GM12872 (cell line): ENCODE results near the gene TSPEAR.

Experiments
- CTCF ChIP-seq: IDR thresholded peaks from 3 replicates; pipeline ENCODE4 v1.5.1; 2011; ENCODE audit warnings: low read depth, mild to moderate bottlenecking, low read length, moderate library complexity; ENCODE audit not compliant: insufficient read depth

TSPEAR gene

GRCh38 chr21:44695184-44695583, 16.2 kb downstream of the TSPEAR start:
- no peak for TF ChIP-seq CTCF

- TF ChIP-seq CTCF, result no peak
These were observed 16.6 kb downstream of the TSPEAR start for GRCh38 chr21:44694776-44695175.

- TF ChIP-seq CTCF, result no peak
These were observed 18.4 kb downstream of the TSPEAR start for GRCh38 chr21:44692798-44693512.

GRCh38 chr21:44691686-44692085, 19.7 kb downstream of the TSPEAR start:
- no peak for TF ChIP-seq CTCF

GRCh38 chr21:44687671-44688070, 23.7 kb downstream of the TSPEAR start:
- no peak for TF ChIP-seq CTCF

- TF ChIP-seq CTCF, result no peak
These were observed 24.4 kb downstream of the TSPEAR start for GRCh38 chr21:44686843-44687561.

GRCh38 chr21:44686000-44686781, 25.2 kb downstream of the TSPEAR start:
- TF ChIP-seq CTCF, result no peak
